HFFc6 (cell line): ENCODE measurements around the gene SETD2. TPM values are rescaled to one million over a fixed set of nuclear protein-coding genes. Genes with fewer than 3 reads are reported as not detected.

ENCODE experiments used
- DNase-seq: peaks from one replicate; pipeline ENCODE4 v3.0.0-alpha.2; 2018
- H3K27ac Mint-ChIP-seq: 2 replicates; pipeline ENCODE4 v1.8.0; 2020; ENCODE audit warnings: mild to moderate bottlenecking, mixed read lengths
- H3K27me3 Mint-ChIP-seq: 2 replicates; pipeline ENCODE4 v1.8.0; 2021; ENCODE audit warnings: mild to moderate bottlenecking, moderate library complexity, mixed read lengths; ENCODE audit not compliant: insufficient read depth
- H3K36me3 Mint-ChIP-seq: 2 replicates; pipeline ENCODE4 v1.8.0; 2021; ENCODE audit warnings: low read depth, mixed read lengths
- H3K4me1 Mint-ChIP-seq: 2 replicates; pipeline ENCODE4 v1.8.0; 2020; ENCODE audit warnings: low read depth, mixed read lengths
- H3K4me3 Mint-ChIP-seq: 2 replicates; pipeline ENCODE4 v1.8.0; 2020; ENCODE audit warnings: mild to moderate bottlenecking, moderate library complexity, mixed read lengths
- H3K9me3 Mint-ChIP-seq: 2 replicates; pipeline ENCODE4 v1.8.0; 2020; ENCODE audit warnings: mild to moderate bottlenecking, mixed read lengths
- CTCF ChIP-seq: fragments of 200-600 bp; sonication (generic); IDR thresholded peaks from 2 replicates; pipeline ENCODE4 v1.5.0; 2021; ENCODE audit warnings: antibody characterized with exemption, mild to moderate bottlenecking
- total RNA-seq, 6 experiments: library from RNA; stranded (reverse); fragmentation: NEBNext Ultra II Directional; extraction: Animal tissue kit (Norgen Biotek cat#: 25700); gene quantifications; 2 replicates in 1 of 6; 3 replicates in 5 of 6; pipeline ENCODE4 v1.2.3, GENCODE V29; 2021

Gene SETD2
- total RNA-seq, 6 experiments from 2014 or later: 26.7 to 33.7 (median 30.8) TPM

DNA sequence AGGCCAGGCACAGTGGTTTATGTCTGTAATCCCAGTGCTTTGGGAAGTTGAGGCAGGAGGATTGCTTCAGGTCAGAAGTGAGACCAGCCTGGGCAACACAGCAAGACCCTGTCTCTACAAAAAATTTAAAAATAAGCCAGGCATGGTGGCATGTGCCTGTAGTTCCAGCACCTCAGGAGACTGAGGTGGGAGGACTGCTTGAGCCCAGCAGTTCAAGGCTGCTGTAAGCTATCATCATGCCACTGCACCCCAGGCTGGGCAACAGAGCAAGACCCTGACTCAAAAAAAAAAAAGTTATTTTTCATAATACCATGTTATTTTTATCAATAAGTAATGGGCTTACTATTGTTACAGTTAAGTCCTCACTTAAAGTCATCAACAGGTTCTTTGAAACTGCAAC lies 59.7 kb downstream of the SETD2 start:
- Mint-ChIP-seq H3K27ac (no peak overlapping the region), H3K36me3 (peaks cover 27% of the 10 kb centered on the region), H3K27me3 (no peaks in the 10 kb centered on the region), H3K4me1 (peaks cover 19% of the 10 kb centered on the region), H3K4me3 (no peak overlapping the region), H3K9me3 (no peaks in the 10 kb centered on the region)
- no peak for TF ChIP-seq CTCF
- DNase-seq: no peak

DNA sequence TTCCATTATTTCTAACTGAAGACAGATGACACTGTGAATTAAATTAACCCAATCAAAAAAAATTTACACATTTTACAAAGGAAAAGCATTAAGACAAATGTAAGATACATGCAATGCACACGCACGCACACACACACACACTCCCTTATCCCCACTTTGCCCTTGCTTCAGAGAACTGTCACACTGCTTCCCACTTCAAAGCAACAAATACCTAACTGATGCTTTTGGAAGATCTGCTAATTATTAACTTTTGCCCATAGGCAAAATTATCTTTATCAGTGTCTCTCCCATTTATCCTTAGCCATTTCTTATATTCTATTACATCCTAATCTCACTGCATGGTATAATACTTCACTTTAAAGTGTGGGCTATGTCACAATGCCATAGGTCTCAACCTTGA lies 60.3 kb downstream of the SETD2 start:
- TF ChIP-seq CTCF: no peak
- Mint-ChIP-seq H3K27ac (no peak overlapping the region; the same call in 1 of the 2 replicates), H3K27me3 (no peaks in the 10 kb centered on the region), H3K4me1 (peaks cover 19% of the 10 kb centered on the region), H3K4me3 (no peak overlapping the region), H3K9me3 (no peaks in the 10 kb centered on the region), H3K36me3 (peaks cover 22% of the 10 kb centered on the region; the same call in 1 of the 2 replicates)
- DNase-seq: no peak

DNA sequence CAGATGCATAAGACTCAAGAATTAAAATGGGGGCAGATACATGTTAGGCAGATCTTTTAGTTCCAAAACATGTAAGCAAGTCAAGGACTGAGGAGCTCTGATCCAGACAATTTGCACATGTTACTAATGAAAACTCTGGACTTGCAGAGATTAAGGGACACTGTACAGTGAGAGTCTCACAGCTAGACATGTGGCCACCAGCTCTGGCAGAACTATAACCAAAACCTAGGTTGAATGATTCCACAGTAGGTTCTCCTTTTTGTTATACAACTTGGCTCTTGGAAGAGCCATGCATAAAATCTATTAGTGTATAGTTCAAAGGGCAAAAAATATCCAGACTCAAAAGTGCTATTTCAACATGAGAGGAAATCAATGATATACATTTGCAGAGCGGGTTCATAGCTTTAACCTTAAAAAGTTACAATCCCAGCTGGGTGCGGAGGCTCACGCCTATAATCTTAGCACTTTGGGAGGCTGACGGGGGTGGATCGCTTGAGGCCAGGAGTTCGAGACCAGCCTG lies 61.8 kb downstream of the SETD2 start:
- DNase-seq: no peak
- no peak for TF ChIP-seq CTCF
- no peak overlapping the region for H3K4me3 Mint-ChIP-seq
- H3K36me3 Mint-ChIP-seq: peaks cover 19% of the 10 kb centered on the region; the same call in 1 of the 2 replicates
- no peak overlapping the region for H3K27ac Mint-ChIP-seq
- peaks cover 2% of the 10 kb centered on the region; the same call in 1 of the 2 replicates for H3K27me3 Mint-ChIP-seq
- no peaks in the 10 kb centered on the region for H3K9me3 Mint-ChIP-seq
- H3K4me1 Mint-ChIP-seq: peaks cover 26% of the 10 kb centered on the region

- Mint-ChIP-seq H3K27me3 (peaks cover 2% of the 10 kb centered on the region; the same call in 1 of the 2 replicates), H3K9me3 (no peaks in the 10 kb centered on the region), H3K4me1 (peaks cover 52% of the 10 kb centered on the region), H3K36me3 (peaks cover 20% of the 10 kb centered on the region), H3K4me3 (no peak overlapping the region), H3K27ac (peak overlapping the region; percentile 68)
- TF ChIP-seq CTCF: no peak
- no peak for DNase-seq
These were observed 65.0 kb downstream of the SETD2 start for GRCh38 chr3:47098910-47099309.

- H3K4me1 Mint-ChIP-seq: peaks cover 52% of the 10 kb centered on the region
- H3K27ac Mint-ChIP-seq: peak overlapping the region; percentile 77
- H3K9me3 Mint-ChIP-seq: no peaks in the 10 kb centered on the region
- H3K4me3 Mint-ChIP-seq: peak overlapping the region; percentile 28
- H3K27me3 Mint-ChIP-seq: peaks cover 2% of the 10 kb centered on the region; the same call in 1 of the 2 replicates
- no peak for DNase-seq
- peaks cover 16% of the 10 kb centered on the region for H3K36me3 Mint-ChIP-seq
- TF ChIP-seq CTCF: no peak
These were observed 66.0 kb downstream of the SETD2 start for GRCh38 chr3:47097864-47098263.
